ENCODE results near the gene CORO2B. TPM values are rescaled to one million over a fixed set of nuclear protein-coding genes. Genes with fewer than 3 reads are reported as not detected.

CORO2B gene
- total and polyA plus RNA-seq, 2 of the 13 experiments (the other 11 are each of a cell fraction or from before 2014, with no cell fraction given), result 0.35 to 0.63 TPM

DNA sequence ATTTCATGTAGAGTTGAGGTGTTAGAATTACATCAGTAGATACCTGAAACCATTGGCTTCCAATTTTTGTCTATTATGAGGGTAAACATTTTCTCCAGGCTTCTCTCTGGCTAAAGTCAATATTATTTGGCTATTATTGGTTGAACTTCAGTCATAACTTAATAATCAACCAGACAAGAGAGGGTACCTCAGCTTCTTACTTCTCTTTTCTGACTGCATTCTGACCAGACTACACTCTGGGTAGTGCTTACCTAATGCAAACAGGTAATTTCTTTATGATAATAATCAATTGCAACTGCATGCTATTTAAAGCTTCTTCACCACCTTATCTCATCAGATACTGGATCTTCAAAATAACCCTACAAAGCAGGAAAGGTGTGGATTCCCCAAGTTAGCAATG is 156.8 kb downstream of the CORO2B start (continued):
- TF ChIP-seq ADNP (CRISPR knock-in tag; IDR thresholded peaks at IDR 0.05) (no peak), MEIS1 (CRISPR knock-in tag; IDR thresholded peaks at IDR 0.05; ENCODE audit: borderline replicate concordance) (no peak), YEATS2 (CRISPR knock-in tag; IDR thresholded peaks at IDR 0.05; ENCODE audit: borderline replicate concordance) (no peak), ZFY (CRISPR knock-in tag; IDR thresholded peaks at IDR 0.05) (no peak), DNMT3B (CRISPR knock-in tag; conservative IDR thresholded peaks at IDR 0.05) (no peak), ZNF383 (CRISPR knock-in tag; IDR thresholded peaks at IDR 0.05; ENCODE audit: borderline replicate concordance) (no peak)
- TF ChIP-seq, protein P1, sequence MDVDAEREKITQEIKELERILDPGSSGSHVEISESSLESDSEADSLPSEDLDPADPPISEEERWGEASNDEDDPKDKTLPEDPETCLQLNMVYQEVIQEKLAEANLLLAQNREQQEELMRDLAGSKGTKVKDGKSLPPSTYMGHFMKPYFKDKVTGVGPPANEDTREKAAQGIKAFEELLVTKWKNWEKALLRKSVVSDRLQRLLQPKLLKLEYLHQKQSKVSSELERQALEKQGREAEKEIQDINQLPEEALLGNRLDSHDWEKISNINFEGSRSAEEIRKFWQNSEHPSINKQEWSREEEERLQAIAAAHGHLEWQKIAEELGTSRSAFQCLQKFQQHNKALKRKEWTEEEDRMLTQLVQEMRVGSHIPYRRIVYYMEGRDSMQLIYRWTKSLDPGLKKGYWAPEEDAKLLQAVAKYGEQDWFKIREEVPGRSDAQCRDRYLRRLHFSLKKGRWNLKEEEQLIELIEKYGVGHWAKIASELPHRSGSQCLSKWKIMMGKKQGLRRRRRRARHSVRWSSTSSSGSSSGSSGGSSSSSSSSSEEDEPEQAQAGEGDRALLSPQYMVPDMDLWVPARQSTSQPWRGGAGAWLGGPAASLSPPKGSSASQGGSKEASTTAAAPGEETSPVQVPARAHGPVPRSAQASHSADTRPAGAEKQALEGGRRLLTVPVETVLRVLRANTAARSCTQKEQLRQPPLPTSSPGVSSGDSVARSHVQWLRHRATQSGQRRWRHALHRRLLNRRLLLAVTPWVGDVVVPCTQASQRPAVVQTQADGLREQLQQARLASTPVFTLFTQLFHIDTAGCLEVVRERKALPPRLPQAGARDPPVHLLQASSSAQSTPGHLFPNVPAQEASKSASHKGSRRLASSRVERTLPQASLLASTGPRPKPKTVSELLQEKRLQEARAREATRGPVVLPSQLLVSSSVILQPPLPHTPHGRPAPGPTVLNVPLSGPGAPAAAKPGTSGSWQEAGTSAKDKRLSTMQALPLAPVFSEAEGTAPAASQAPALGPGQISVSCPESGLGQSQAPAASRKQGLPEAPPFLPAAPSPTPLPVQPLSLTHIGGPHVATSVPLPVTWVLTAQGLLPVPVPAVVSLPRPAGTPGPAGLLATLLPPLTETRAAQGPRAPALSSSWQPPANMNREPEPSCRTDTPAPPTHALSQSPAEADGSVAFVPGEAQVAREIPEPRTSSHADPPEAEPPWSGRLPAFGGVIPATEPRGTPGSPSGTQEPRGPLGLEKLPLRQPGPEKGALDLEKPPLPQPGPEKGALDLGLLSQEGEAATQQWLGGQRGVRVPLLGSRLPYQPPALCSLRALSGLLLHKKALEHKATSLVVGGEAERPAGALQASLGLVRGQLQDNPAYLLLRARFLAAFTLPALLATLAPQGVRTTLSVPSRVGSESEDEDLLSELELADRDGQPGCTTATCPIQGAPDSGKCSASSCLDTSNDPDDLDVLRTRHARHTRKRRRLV (CRISPR knock-in tag; IDR thresholded peaks at IDR 0.05), result no peak

DNA sequence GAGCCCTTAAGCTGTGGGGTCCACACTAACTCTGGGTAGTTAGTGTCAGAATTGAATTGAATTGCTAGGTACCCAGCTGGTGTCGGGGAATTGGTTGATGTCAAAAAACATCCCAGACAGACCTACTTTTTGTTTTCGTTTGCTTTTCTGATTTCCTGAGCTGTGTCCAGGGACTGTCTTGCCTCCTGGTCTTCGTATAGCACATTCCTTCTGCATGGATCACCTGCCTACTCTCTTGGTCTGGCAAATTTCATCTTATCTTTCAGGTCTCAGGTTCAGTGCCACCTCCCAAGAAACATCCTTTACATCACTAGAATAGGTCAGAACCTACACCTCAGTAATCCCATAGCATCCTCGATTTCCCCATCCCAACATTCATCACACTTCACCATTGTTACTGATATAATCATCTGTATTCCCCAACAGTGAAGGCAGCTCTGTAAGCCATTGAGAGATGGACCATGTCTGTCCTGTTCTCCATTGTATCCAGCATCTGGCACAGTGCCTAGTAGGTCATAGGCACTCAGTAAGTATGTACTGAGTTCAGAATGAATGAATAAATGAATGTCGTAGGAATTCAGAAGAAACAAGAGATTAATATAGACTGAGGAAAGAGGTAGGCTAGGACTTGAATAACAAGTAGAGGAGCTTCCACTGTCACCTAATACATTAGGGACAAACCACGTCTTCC is 160.7 kb downstream of the CORO2B start:
- Histone ChIP-seq H3K27ac (ENCODE audit: extremely low read length, insufficient read depth, low read length) (no peak overlapping the region), H3K79me2 (ENCODE audit: insufficient read depth, low read length) (no peaks in the 10 kb centered on the region), H3K9ac (ENCODE audit: insufficient read depth, low read depth, low read length) (no peak overlapping the region), H3K36me3 (replicated peaks in 1 of 2; ENCODE audit: control insufficient read depth in 1 of 2, insufficient read depth in 2 of 2, low read length in 2 of 2) (no peaks in the 10 kb centered on the region), H2AFZ (ENCODE audit: low read length) (no peak overlapping the region), H3K4me1 (ENCODE audit: insufficient read depth, low read length) (peaks cover 14% of the 10 kb centered on the region), H3K4me2 (ENCODE audit: low read depth, low read length) (no peak overlapping the region), H3K4me3 (replicated peaks in 1 of 3; ENCODE audit: insufficient read depth in 1 of 3, low read depth in 2 of 3, low read length in 3 of 3) (no peak overlapping the region), H3K9me3 (ENCODE audit: low read length) (no peaks in the 10 kb centered on the region), H4K20me1 (ENCODE audit: insufficient read depth, low read length) (no peaks in the 10 kb centered on the region), H3K27me3 (ENCODE audit: control insufficient read depth in 1 of 2, insufficient read depth in 2 of 2, low read length in 2 of 2) (no peaks in the 10 kb centered on the region)
- ChIA-PET POLR2A (no interaction called here), CTCF (ENCODE audit: low intra/inter-chr PET ratio, low total read pairs) (no interaction called here)
- FAIRE-seq (no peak), DNase-seq (ENCODE audit: low spot score) (no peak), ATAC-seq (no peak)
- BruUV-seq (replicated peaks), result no TSS peak
- 27% methylated on average over 6 of the region's 6 CpGs for whole genome bisulfite sequencing (ENCODE audit: low lambda C conversion rate)
- in situ Hi-C loops (cut with HindIII; ENCODE audit: extremely low pct_ligation_motif_present, low pct_unique_long_range_greater_than_20kb), result no loop called here
- intact Hi-C loops (cut with micrococcal nuclease; ENCODE audit: unreplicated experiment), result no loop called here
- TF ChIP-seq ZNF333 (CRISPR knock-in tag; IDR thresholded peaks at IDR 0.05; ENCODE audit: borderline replicate concordance) (no peak), MBD4 (IDR thresholded peaks at IDR 0.05; ENCODE audit: borderline replicate concordance, low read length) (no peak)
- TF ChIP-seq, protein P2, sequence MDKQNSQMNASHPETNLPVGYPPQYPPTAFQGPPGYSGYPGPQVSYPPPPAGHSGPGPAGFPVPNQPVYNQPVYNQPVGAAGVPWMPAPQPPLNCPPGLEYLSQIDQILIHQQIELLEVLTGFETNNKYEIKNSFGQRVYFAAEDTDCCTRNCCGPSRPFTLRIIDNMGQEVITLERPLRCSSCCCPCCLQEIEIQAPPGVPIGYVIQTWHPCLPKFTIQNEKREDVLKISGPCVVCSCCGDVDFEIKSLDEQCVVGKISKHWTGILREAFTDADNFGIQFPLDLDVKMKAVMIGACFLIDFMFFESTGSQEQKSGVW (CRISPR knock-in tag; IDR thresholded peaks at IDR 0.05; ENCODE audit: borderline replicate concordance), result no peak
- TF ChIP-seq, protein P3, sequence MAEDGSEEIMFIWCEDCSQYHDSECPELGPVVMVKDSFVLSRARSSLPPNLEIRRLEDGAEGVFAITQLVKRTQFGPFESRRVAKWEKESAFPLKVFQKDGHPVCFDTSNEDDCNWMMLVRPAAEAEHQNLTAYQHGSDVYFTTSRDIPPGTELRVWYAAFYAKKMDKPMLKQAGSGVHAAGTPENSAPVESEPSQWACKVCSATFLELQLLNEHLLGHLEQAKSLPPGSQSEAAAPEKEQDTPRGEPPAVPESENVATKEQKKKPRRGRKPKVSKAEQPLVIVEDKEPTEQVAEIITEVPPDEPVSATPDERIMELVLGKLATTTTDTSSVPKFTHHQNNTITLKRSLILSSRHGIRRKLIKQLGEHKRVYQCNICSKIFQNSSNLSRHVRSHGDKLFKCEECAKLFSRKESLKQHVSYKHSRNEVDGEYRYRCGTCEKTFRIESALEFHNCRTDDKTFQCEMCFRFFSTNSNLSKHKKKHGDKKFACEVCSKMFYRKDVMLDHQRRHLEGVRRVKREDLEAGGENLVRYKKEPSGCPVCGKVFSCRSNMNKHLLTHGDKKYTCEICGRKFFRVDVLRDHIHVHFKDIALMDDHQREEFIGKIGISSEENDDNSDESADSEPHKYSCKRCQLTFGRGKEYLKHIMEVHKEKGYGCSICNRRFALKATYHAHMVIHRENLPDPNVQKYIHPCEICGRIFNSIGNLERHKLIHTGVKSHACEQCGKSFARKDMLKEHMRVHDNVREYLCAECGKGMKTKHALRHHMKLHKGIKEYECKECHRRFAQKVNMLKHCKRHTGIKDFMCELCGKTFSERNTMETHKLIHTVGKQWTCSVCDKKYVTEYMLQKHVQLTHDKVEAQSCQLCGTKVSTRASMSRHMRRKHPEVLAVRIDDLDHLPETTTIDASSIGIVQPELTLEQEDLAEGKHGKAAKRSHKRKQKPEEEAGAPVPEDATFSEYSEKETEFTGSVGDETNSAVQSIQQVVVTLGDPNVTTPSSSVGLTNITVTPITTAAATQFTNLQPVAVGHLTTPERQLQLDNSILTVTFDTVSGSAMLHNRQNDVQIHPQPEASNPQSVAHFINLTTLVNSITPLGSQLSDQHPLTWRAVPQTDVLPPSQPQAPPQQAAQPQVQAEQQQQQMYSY (CRISPR knock-in tag; IDR thresholded peaks at IDR 0.05), result no peak
- TF ChIP-seq, protein P4, sequence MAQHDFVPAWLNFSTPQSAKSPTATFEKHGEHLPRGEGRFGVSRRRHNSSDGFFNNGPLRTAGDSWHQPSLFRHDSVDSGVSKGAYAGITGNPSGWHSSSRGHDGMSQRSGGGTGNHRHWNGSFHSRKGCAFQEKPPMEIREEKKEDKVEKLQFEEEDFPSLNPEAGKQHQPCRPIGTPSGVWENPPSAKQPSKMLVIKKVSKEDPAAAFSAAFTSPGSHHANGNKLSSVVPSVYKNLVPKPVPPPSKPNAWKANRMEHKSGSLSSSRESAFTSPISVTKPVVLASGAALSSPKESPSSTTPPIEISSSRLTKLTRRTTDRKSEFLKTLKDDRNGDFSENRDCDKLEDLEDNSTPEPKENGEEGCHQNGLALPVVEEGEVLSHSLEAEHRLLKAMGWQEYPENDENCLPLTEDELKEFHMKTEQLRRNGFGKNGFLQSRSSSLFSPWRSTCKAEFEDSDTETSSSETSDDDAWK (CRISPR knock-in tag; IDR thresholded peaks at IDR 0.05), result no peak

Data from HepG2 (cell line).